NT2/D1 (cell line): ENCODE results near the gene KMT5B.

Experiments used
- SUZ12 ChIP-seq: IDR thresholded peaks from 2 replicates; pipeline ENCODE4 v1.6.1; 2011; ENCODE audit not compliant: insufficient read length, insufficient read depth; ENCODE audit errors: extremely low read depth
- YY1 ChIP-seq: IDR thresholded peaks from 2 replicates; pipeline ENCODE4 v1.6.1; 2011; ENCODE audit not compliant: insufficient read length, insufficient read depth
- ZNF274 ChIP-seq: IDR thresholded peaks from 2 replicates; pipeline ENCODE4 v1.6.1; 2011; ENCODE audit warnings: mild to moderate bottlenecking, low read depth, low read length

DNA sequence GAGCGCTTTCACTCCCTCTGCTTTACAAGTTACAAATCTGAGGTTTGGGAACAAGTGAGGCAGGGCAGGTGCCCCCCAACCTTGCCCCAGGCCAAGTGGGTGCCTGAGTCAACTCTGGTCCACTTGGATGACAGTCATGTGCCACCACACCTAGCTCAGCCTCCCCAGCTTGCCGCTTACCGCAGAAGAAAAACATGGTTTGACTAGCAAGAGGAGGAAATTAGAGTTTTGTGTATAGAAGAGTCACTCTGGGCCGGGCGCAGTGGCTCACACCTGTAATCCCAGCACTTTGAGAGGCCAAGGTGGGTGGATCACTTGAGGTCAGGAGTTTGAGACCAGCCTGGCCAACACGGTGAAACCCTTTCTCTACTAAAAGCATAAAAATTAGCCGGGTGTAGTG is 64.2 kb downstream of the KMT5B start:
- TF ChIP-seq SUZ12 (no peak), YY1 (no peak), ZNF274 (no peak)
